ENCODE data around the gene RHOT2. TPM values are rescaled to one million over a fixed set of nuclear protein-coding genes. Genes with fewer than 3 reads are reported as not detected.

Gene RHOT2
- total and polyA plus RNA-seq, 2 experiments from 2014 or later = 129 to 163 TPM

DNA sequence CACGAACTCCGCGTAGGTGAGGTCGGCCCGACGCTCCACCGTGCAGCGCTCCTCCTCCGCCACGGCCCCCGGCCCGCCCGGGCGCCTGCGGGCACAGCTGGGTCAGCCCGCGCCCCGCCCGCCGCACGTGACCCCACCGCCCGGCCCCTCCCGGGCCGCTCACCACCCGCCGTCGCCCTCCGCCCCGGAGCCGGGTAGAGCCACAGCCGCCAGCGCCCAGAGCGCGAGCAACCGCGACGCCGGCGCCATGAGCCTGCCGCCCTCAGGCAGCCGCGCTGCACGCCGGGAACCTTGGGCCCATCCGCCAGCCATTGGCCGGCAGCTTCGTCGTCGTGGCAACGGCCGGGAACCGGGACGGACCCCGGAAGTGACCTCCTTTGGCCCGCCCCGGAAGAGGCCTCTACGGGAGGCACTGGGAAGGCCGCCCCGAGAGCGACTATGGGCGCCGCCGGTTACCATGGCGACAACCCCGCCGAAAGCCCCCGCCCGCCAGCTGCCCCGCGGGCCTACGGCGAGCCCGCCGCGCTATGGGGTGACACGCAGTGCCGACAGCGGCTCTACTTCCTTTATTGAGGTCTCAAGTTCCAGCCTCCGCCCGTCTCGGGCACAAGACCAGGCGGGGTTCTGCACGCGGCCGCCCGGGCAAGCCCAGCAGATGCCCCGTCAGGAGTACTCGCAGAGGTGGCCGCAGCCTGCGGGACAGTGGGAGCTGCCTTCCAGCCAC lies 16.3 kb downstream of the RHOT2 start, which contains the start of gene JMJD8 (continued):
- TF ChIP-seq NANOG (IDR thresholded peaks at IDR 0.05; ENCODE audit: borderline replicate concordance) (no peak), CREB1 (CRISPR knock-in tag; IDR thresholded peaks at IDR 0.05; ENCODE audit: low read depth) (peak; percentile 89), ZNF331 (CRISPR knock-in tag; IDR thresholded peaks at IDR 0.05; ENCODE audit: low read depth) (no peak)
- TF ChIP-seq, protein P1, sequence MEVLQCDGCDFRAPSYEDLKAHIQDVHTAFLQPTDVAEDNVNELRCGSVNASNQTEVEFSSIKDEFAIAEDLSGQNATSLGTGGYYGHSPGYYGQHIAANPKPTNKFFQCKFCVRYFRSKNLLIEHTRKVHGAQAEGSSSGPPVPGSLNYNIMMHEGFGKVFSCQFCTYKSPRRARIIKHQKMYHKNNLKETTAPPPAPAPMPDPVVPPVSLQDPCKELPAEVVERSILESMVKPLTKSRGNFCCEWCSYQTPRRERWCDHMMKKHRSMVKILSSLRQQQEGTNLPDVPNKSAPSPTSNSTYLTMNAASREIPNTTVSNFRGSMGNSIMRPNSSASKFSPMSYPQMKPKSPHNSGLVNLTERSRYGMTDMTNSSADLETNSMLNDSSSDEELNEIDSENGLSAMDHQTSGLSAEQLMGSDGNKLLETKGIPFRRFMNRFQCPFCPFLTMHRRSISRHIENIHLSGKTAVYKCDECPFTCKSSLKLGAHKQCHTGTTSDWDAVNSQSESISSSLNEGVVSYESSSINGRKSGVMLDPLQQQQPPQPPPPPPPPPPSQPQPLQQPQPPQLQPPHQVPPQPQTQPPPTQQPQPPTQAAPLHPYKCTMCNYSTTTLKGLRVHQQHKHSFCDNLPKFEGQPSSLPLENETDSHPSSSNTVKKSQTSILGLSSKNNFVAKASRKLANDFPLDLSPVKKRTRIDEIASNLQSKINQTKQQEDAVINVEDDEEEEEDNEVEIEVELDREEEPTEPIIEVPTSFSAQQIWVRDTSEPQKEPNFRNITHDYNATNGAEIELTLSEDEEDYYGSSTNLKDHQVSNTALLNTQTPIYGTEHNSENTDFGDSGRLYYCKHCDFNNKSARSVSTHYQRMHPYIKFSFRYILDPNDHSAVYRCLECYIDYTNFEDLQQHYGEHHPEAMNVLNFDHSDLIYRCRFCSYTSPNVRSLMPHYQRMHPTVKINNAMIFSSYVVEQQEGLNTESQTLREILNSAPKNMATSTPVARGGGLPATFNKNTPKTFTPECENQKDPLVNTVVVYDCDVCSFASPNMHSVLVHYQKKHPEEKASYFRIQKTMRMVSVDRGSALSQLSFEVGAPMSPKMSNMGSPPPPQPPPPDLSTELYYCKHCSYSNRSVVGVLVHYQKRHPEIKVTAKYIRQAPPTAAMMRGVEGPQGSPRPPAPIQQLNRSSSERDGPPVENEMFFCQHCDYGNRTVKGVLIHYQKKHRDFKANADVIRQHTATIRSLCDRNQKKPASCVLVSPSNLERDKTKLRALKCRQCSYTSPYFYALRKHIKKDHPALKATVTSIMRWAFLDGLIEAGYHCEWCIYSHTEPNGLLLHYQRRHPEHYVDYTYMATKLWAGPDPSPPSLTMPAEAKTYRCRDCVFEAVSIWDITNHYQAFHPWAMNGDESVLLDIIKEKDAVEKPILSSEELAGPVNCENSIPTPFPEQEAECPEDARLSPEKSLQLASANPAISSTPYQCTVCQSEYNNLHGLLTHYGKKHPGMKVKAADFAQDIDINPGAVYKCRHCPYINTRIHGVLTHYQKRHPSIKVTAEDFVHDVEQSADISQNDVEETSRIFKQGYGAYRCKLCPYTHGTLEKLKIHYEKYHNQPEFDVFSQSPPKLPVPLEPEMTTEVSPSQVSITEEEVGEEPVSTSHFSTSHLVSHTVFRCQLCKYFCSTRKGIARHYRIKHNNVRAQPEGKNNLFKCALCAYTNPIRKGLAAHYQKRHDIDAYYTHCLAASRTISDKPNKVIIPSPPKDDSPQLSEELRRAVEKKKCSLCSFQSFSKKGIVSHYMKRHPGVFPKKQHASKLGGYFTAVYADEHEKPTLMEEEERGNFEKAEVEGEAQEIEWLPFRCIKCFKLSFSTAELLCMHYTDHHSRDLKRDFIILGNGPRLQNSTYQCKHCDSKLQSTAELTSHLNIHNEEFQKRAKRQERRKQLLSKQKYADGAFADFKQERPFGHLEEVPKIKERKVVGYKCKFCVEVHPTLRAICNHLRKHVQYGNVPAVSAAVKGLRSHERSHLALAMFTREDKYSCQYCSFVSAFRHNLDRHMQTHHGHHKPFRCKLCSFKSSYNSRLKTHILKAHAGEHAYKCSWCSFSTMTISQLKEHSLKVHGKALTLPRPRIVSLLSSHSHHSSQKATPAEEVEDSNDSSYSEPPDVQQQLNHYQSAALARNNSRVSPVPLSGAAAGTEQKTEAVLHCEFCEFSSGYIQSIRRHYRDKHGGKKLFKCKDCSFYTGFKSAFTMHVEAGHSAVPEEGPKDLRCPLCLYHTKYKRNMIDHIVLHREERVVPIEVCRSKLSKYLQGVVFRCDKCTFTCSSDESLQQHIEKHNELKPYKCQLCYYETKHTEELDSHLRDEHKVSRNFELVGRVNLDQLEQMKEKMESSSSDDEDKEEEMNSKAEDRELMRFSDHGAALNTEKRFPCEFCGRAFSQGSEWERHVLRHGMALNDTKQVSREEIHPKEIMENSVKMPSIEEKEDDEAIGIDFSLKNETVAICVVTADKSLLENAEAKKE (CRISPR knock-in tag; IDR thresholded peaks at IDR 0.05) = no peak

DNA sequence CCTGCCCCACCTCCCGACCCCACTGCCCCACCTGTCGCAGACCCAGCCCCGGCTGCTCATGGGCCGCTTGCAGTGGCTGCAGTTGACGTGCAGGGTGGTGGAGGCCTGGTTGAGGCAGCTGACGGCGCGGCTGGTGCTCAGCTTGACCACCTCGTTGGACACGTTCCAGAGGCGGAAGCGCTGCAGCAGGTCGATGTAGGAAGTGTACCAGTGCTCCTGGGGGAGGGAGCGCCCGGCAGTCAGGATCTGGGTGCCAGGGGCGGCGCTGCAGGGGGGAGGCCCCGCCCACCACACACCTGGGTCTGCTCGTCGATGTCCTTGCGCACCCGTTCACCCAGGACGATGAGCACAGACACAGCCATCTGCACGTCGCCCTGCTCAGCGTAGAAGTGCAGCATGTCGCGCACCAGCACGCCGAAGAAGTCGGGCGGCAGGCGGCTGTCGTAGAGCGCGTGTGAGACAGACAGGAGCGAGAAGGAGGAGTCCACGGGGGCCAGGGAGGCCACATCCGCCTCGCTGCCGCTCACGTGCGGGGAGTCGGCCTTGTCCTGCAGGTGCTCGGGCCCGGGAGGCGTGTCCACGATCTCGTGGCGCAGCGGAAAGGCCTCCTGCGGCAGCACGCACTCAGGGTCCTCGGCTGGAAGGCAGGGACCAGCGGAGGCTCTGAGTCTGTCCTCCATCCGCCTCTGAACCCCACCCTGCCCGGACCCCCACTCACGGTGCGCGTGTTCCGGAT lies 17.2 kb downstream of the RHOT2 start:
- Mint-ChIP-seq H3K4me1 (peaks cover 15% of the 10 kb centered on the region), H3K9me3 (no peaks in the 10 kb centered on the region; the same call in 2 of the 3 replicates), H3K27me3 (ENCODE audit: insufficient read depth, low read depth, poor library complexity) (peaks cover 20% of the 10 kb centered on the region), H3K27ac (no peak overlapping the region), H3K4me3 (no peak overlapping the region), H3K36me3 (ENCODE audit: low read depth) (peaks cover 34% of the 10 kb centered on the region)
- Histone ChIP-seq H3K79me2 (replicated peaks; ENCODE audit: insufficient read depth) (peaks cover 9% of the 10 kb centered on the region; the same call in 1 of the 2 replicates), H3F3A (replicated peaks; ENCODE audit: low read depth) (peaks cover 24% of the 10 kb centered on the region), H3K4me1 (ENCODE audit: insufficient read depth) (peaks cover 5% of the 10 kb centered on the region; the same call in 1 of the 2 replicates), H3K4me3 (no peak overlapping the region), H3K9me2 (ENCODE audit: insufficient read depth) (no peaks in the 10 kb centered on the region), H4K20me1 (replicated peaks; ENCODE audit: insufficient read depth) (peaks cover 14% of the 10 kb centered on the region; the same call in 1 of the 2 replicates), H3K36me3 (ENCODE audit: insufficient read depth) (no peaks in the 10 kb centered on the region; the same call in 1 of the 2 replicates), H3K27me3 (ENCODE audit: insufficient read depth) (no peaks in the 10 kb centered on the region), H3K4me2 (no peak overlapping the region), H3K27ac (ENCODE audit: low read depth) (no peak overlapping the region), H2AFZ (no peak overlapping the region)
- ATAC-seq = no peak
- no peak for DNase-seq (ENCODE audit: low spot score)
- TF ChIP-seq, protein P1 (CRISPR knock-in tag; IDR thresholded peaks at IDR 0.05) = no peak
- TF ChIP-seq EZH2phosphoT487 (IDR thresholded peaks at IDR 0.05; ENCODE audit: unreplicated experiment) (no peak), STAT1 (IDR thresholded peaks at IDR 0.05; ENCODE audit: unreplicated experiment) (no peak), EZH2 (IDR thresholded peaks at IDR 0.05; ENCODE audit: low read depth, unreplicated experiment) (no peak), POLR2AphosphoS5 (IDR thresholded peaks at IDR 0.05; ENCODE audit: low read depth) (no peak)
